HG02610 (cell line): ENCODE data around the gene PERM1.

Source experiments
- ATAC-seq: cut with Tn5 transposase; IDR thresholded peaks from one replicate; pipeline ENCODE4 v1.9.1; 2021; ENCODE audit warnings: mild to moderate bottlenecking, moderate library complexity; ENCODE audit not compliant: unreplicated experiment

Gene PERM1

DNA sequence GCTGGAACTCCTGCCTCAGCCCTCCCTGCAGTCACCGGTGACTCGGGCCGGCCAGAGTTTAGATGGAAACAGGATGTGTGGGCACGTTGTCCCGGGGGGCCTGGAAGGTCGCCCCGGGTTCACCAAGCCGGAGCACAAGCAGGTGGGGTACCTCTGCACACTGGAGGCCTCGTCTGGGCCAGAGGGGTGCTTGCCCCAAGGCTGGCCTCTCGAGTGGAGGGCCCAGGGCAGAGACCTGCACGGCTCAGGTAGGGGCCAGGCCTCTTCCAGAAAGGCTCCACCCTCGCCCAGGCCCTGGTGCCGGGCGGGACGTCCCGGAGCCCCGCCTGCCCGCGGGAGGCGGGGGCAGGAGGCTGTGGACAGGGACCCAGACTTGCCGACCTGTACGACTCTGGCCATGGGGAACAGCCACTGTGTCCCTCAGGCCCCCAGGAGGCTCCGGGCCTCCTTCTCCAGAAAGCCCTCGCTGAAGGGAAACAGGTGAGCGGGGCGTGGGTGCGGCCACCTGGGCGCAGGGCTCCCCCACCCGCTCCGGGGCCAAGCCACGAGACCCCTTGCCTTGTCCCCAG lies 15.7 kb downstream of the PERM1 start, which contains the start of gene PLEKHN1:
Gene PLEKHN1, plus strand, starts transcription at position 348 of the 569 bp plus-strand sequence. Its CDS starts 50 bp downstream, at position 398.
- no peak for ATAC-seq

DNA sequence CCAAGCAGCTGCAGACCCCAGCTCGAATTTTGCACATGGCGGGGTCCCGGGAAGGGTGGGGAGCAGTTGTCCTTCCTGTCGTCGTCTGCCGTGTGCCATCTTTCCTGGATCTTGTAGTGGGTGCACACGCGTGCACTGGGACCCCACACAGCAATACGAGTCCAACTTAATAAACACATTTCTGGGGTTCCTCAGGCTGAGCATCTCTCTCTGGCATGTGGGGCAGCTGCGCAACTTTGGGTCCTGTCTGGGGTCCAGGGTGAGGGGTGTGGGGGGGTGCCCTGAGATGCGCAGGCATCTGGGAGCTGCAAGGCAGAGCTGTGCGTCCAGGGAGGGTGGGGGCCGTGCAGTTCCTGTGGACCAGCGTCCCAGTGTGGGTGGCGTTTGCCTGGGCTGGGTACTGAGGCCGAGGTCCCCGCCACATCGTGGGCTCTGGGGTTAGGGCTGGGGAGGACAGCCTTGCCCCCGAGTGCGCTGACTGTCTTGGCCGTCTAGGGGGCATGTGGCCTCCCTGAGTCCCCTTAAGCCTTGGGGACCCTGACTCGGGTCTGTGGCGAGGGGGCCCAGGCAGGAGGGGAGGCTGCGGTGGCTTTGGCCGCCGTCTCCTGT lies 16.3 kb downstream of the PERM1 start:
- no peak for ATAC-seq

DNA sequence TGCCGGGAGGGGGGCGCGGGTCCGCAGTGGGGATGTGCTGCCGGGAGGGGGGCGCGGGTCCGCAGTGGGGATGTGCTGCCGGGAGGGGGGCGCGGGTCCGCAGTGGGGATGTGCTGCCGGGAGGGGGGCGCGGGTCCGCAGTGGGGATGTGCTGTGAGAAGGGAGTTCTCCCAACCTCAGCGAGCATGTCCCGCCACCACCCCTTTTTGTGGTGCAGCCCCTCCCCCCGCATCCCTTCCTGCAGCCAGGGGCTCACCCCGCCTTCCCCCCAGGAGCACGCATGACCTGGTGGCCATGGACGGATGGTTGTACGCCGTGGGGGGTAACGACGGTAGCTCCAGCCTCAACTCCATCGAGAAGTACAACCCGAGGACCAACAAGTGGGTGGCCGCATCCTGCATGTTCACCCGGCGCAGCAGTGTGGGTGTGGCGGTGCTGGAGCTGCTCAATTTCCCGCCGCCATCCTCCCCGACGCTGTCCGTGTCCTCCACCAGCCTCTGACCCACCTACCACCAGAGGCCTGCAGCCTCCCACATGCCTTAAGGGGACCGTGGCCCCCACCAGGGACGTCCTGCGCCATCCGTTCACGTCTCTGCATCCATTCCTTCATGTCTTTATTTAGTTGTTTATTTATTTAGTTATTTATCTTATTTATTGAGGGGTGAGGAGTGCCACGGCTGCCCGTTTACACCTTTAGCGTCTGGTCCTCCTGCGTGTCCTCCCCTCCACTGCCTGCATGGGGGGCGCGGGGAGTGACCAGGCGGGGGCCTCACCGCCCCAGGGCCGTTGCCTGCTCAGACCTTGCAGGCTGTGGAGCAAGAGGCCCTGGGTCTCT lies 17.0 kb downstream of the PERM1 start:
- no peak for ATAC-seq

DNA sequence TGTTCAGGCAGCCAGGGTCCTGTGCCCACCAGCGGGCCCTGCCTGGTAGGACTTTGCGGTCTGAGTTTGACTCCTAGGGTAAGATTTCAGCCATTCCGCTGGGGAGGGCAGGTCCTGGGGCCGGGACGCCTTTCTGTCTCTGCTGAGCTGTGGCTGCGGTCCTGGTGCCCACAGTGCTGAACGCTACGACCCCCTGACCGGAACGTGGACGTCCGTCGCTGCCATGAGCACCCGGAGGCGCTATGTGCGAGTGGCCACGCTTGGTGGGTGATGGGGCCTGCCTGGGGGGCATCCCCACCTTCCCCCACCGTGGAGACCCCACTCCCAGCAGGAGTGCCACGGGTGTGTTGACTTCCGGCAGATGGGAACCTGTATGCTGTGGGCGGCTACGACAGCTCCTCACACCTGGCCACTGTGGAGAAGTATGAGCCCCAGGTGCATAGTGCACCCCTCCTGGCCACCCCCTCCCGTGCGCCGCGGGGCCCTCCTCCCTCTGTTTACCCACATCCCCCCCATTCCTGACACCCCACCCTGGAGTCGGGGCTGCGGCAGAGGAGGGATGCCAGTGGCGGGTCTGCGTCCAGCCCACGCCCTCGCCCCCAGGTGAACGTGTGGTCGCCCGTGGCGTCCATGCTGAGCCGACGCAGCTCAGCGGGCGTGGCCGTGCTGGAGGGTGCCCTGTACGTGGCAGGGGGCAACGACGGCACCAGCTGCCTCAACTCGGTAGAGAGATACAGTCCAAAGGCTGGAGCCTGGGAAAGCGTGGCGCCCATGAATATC lies 18.0 kb downstream of the PERM1 start:
- no peak for ATAC-seq

DNA sequence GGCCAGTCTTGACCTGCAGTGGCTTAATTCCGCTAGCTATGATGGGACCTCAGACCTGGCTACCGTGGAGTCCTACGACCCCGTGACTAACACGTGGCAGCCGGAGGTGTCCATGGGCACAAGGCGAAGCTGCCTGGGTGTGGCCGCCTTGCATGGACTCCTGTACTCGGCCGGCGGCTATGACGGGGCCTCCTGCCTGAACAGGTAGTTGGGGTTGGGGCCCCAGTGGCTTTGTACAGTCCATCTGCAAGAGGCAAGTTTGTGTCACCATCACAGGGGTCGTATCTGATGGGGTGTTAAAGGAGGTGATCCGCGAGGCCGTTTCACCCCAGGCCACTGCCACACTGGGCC lies 18.6 kb downstream of the PERM1 start:
- ATAC-seq: no peak

DNA sequence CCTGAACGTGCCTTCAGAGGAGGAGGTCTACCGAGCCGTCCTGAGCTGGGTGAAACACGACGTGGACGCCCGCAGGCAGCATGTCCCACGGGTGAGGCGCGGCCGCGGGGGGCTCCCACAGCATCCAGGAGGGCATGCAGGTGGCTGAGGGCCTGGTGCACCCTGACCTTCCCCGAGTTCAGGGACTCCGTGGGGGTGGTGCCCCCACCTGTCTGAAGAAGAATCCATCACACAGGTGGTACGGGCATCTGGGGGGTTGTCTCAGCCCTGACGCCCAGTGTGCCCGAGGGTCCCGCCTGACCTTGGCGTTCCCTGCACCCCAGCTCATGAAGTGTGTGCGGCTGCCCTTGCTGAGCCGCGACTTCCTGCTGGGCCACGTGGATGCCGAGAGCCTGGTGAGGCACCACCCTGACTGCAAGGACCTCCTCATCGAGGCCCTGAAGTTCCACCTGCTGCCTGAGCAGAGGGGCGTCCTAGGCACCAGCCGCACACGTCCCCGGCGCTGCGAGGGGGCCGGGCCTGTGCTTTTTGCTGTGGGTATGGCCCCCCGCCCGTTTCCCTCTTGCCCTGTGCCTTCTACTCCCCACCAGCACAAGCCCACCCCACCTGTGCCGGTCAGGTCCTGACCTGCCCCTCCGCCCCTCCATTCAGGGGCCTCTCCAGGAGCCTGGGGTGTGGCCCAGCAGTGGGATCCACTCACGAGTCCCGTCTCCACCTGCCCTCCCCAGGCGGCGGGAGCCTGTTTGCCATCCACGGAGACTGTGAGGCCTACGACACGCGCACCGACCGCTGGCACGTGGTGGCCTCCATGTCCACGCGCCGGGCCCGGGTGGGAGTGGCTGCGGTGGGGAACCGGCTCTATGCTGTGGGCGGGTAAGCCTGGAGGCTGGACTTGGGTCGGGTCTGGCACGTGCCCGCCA lies 19.3 kb downstream of the PERM1 start:
- no peak for ATAC-seq

DNA sequence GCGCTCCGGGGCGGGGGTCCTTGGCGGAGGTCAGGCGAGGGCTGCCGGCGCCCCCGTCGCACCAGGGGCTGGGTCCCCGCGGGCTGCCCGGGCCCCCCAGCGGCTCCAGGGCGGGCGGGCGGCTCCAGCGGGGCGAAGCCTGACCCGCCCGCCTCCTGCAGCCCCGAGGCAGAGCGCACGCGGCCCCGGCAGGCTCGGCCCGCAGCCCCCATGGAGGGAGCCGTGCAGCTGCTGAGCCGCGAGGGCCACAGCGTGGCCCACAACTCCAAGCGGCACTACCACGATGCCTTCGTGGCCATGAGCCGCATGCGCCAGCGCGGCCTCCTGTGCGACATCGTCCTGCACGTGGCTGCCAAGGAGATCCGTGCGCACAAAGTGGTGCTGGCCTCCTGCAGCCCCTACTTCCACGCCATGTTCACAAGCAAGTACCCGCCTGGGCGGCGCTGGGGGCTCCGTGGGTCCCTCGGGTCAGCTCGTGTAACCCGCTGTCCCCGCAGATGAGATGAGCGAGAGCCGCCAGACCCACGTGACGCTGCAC lies 20.7 kb downstream of the PERM1 start:
- ATAC-seq: no peak

DNA sequence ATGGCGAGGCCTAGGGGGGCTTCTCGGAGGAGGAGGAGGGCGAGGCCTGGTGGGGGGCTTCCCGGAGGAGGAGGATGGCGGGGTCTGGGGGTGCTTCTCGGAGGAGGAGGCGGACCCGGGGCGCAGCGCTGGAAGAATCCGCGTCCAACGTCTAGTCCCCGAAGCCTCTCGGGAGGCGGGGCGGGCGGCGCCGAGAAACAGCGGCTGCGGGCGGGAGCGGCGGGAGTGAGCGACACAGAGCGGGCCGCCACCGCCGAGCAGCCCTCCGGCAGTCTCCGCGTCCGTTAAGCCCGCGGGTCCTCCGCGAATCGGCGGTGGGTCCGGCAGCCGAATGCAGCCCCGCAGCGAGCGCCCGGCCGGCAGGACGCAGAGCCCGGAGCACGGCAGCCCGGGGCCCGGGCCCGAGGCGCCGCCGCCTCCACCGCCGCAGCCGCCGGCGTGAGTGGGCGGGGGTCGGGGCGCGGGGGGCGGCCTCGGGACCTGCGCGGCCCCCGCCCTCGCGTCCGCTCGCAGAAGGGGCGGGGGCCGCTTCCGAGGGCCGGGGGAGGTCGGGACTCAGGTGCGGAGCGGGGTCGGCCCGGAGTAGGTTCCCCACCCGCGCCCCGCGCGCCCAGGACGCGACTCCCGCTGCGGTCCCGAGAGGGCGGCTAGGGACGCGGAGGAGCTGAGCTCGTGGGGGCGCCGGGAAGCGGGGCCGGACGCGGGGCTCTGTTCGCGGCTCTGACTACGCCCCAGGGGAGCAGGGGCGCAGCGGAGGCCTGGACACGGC lies 21.3 kb downstream of the PERM1 start, which contains the start of gene KLHL17:
Gene KLHL17, plus strand, starts transcription at position 222 of the 769 bp plus-strand sequence. Its CDS starts 110 bp downstream, at position 332.
- ATAC-seq: peak; percentile 38

DNA sequence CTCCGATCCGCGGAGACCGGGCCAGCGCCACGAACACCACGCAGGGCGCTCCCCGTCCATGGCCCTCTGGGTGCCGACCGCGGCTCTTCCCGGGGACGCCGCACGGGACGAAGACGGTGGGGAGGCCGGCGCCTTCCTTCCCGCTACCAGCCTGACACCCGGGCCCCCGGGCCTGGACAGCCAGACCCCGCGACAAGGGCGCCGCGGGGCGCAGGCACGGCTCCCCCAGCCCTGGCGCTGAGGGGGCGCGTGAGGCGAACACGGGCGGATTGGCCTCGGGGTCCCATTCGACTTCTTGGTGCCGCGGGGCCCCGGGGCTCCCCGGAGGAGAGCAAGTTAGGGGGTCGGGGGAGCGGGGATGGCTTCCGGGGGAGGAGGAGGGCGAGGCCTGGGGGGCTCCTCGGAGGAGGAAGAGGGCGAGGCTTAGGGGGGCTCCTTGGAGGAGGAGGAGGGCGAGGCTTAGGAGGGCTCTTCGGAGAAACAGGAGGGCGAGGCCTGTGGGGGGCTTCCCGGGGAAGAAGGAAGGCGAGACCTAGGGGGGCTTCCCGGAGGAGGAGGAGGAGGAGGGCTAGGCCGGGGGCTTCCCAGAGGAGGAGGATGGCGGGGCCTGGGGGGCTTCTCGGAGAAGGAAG lies 22.0 kb downstream of the PERM1 start:
- no peak for ATAC-seq

DNA sequence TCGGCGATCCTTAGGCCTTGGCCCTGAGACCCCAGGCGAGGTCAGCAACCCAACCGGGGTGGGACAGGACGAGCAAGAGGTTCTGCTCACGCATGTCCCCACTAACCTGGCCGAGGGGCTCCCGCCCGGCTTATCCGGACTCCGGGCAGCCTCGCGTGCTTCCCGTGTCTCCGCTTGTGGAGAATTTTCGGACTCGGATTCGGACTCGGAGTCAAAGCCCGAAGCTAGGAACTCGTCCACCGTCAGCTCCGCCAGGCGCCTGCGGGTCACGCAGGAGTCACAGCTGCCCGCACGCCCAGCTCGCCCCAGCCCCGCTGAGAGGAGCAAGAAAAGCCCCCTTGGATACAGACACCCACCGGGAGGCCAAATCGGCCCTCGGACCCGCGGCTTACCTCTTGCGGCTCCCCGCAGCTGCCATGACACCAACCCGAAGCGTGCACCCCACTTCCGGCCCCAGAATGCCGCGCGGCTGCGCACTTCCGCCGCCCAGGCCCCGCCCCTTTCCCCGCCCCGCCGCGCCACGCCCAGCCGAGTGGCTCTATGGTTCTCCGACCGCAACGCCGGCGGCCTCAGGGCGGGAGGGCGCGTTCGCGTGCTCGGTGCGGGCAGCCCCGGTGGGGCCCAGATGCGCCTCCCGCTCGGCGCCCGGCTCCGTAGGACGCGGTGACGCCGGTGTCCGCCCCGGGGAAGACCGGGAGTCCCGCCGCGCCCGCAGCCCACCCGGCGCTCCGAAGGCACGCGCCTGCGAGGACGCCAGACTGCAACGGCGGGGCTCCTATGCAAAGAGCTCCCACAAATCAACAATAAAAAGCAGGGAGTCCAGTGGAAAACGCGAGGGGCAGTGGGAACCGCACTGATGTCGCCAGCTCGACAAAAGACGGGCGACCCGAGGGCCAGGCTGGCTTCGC lies 22.8 kb downstream of the PERM1 start, which contains the start of gene NOC2L:
Gene NOC2L, minus strand, starts transcription at position 434 of the 908 bp plus-strand sequence. Its CDS starts 16 bp downstream, at position 418.
- peak; percentile 57 for ATAC-seq

DNA sequence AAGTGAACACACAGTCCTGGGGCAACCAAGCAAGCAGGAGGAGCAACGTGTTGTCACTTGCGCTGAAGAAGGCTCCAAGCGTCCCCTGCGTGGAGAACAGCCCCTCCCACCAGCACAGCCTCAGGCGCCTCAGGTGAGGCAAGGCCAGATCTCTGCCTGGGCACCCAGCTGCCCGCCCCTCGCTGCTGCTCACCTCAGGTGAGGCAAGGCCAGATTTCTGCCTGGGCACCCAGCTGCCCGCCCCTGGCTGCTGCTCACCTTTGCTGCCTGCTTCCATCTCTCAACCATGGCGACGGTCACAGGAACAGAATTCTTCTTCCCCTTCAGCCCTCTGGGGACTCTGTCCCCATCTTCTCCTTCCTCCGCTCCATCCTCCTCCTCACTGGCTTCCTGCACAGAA lies 25.3 kb downstream of the PERM1 start:
- no peak for ATAC-seq

DNA sequence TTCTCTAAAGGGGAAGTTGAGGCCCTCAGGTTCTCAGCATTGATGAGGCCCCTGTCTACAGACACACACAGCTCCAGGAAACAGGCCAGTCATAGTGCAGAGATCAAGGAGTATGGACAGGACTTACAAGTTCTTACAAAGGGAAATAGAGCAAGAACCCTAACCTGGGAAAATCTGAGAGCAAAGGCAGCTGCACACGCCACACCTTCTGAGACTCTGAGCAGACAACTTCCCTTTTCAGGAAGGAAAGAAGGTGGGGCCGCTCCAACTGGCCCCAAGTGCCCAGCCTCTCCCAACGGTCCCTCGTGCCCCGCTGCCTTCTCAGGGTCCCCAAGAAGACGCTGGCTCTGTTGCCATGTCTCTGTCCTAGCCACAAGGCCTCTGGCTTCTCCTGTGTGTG lies 26.4 kb downstream of the PERM1 start:
- ATAC-seq: no peak

DNA sequence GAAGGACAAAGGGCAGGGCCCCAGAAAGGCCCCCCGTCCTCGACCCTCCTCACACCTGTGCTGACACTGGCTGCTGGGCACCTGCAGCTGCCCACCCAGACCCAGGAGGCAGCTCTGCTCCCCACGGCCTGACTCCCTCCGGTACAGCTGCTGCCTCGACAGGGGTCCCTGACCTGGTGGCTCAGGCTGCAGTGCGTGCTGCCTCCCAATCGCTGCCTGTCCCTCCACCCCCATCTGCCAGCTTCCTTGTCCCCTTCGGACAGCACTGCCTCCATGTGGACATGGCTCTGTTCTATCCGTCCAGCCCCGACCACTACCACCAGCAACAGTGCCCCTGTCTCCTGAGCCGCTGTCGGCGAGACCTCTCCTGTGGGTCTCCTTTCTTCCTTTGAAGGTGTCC lies 27.0 kb downstream of the PERM1 start:
- ATAC-seq: no peak

DNA sequence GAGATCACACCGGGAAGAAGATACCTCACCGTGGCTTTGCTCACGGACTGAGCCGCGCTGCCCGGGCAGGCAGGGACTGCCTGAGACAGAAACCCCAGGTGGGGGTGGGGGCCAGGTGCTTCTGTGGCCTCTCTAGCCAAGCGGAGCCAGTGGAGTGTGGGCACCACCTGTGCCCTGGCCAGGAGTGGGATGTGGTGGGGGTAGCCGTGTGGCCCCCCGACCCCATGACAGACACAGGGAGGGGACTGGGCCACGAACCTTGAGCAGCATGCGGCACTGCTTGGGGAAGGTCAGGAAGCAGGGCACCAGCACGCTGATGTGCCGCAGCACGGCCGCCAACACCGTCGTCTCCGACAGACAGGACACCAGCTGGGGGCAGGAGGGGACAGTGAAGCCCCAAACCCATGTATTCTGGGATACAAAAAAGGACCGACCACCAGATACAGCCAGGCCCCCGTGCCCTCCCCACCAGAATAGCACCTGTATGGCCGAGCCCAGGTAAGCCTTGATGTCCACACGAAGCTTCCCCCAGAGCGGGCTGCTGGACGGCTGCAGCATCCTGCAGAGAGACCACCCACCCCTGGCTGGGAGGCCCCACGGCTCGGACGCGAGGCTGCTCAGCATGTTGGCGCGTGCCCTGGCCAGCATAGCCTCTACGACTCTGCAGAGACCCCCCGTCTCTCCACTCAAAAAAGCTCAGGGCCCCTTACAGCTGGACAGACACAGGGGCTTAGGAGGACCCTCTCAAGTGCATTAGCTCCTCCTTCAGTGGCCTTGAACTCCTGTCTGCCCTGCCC lies 28.2 kb downstream of the PERM1 start:
- no peak for ATAC-seq

DNA sequence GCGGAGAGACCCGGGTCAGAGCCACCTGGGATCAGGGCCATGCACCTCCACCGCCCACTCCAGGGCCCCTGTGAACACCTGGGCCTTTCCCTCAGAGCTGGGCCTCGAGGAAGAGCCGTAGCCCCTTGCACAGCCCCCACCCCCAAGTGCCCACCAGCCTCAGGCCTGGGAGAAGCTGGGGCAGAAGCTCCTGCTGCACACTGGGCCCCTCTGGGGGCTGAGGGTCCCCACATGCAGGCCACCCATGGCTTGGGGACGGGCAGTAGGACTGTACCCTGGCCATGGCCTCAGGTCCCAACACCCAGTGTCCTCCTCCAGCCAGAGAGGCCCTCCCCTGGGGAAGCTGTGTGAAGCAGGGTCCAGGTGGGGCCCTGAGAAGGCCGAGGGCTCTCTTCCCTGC lies 29.3 kb downstream of the PERM1 start:
- ATAC-seq: no peak

DNA sequence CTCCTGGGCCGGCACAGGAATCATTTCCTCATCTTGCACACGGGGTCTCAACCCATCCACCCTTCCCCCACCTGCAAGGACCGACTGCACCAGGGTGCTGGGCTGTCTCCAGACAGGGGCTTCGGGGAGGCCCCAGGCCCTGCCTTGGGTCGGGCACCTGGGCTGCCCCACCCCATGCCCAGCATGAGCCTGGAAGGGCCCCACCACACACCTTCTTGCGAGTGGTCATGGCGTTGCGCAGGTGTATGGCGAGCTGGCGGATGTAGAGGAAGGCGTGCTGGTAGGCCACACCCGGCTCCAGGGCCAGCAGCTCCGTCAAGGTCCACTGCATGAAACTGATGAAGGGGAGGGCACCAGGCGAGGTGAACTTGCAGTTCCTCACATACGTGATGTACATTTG lies 29.7 kb downstream of the PERM1 start:
- no peak for ATAC-seq

DNA sequence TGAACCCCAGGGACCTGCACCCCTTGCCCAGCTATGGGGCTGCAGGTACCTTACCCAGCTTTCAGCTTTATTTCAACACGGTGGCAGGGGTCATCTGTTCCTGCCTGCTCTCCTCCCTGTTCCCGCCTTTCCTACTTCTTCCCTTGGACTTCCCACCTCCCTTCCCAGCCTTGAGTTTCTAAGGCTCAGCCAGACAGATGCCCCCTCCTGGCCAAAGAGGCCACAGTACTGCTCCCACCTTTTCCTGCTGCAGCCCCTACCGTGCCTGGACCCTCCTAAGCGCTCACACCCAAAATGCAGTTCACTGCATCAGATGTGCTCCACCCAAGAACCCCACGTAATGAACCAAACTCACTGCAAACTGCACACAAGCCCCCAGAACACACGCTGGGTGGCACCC lies 30.5 kb downstream of the PERM1 start:
- no peak for ATAC-seq
